Stomach (tissue), 4 donors: ENCODE results near the gene CDC42BPB.

ENCODE experiments used
- EP300 ChIP-seq: sonication (generic); formaldehyde crosslinking; IDR thresholded peaks from one replicate; pipeline ENCODE4 v1.6.1; 2017; ENCODE audit warnings: antibody characterized with exemption
- POLR2A ChIP-seq, 4 donors: fragments of 450-650 bp; IDR thresholded peaks; one replicate each; pipeline ENCODE4 v1.6.1; 2016; ENCODE audit warnings: antibody characterized with exemption in 4 of 4, control low read depth in 2 of 4, mild to moderate bottlenecking in 1 of 4, moderate library complexity in 1 of 4
- POLR2AphosphoS5 ChIP-seq, 3 donors: sonication (generic); formaldehyde crosslinking; IDR thresholded peaks; one replicate each; pipeline ENCODE4 v1.6.1; 2016; ENCODE audit warnings: antibody characterized with exemption in 3 of 3
- TF ChIP-seq, protein P1 (sequence below), 7 experiments: fragments of 450-650 bp in 4 of 7; fragments of 200-600 bp in 3 of 7; sonication (generic) in 3 of 7; IDR thresholded peaks; one replicate each; pipeline ENCODE4 v1.5.1; 2016 to 2019; ENCODE audit warnings: antibody characterized with exemption in 7 of 7, control low read depth in 2 of 7, mild to moderate bottlenecking in 1 of 7

DNA sequence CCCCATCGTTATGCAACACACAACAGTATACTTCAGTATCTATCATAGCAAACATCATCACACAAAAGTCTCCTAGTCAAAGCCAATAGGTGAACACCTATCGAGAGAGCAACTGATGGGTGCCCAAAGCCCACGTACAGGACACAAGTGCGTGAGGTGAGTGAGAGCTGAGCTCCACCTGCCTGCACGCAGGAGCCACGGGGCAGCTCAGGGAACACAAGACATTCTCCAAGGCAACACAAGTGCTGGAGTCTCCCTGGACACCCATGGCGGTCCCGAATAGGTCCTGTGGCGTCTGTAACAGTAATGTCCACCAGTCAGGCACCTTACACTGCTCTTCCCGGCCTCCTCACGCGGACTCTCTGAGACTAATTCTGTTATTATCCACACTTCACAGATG lies 44.3 kb downstream of the CDC42BPB start:
- TF ChIP-seq, protein P1, sequence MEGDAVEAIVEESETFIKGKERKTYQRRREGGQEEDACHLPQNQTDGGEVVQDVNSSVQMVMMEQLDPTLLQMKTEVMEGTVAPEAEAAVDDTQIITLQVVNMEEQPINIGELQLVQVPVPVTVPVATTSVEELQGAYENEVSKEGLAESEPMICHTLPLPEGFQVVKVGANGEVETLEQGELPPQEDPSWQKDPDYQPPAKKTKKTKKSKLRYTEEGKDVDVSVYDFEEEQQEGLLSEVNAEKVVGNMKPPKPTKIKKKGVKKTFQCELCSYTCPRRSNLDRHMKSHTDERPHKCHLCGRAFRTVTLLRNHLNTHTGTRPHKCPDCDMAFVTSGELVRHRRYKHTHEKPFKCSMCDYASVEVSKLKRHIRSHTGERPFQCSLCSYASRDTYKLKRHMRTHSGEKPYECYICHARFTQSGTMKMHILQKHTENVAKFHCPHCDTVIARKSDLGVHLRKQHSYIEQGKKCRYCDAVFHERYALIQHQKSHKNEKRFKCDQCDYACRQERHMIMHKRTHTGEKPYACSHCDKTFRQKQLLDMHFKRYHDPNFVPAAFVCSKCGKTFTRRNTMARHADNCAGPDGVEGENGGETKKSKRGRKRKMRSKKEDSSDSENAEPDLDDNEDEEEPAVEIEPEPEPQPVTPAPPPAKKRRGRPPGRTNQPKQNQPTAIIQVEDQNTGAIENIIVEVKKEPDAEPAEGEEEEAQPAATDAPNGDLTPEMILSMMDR (IDR thresholded peaks at IDR 0.05): no peak
- TF ChIP-seq POLR2A (IDR thresholded peaks at IDR 0.05): no peak
- no peak for TF ChIP-seq EP300
- no peak for TF ChIP-seq POLR2AphosphoS5 (IDR thresholded peaks at IDR 0.05)
